Ammon's horn (tissue), 1 donor: Measurements from ENCODE around the gene RACK1.
"Not testable (repeated sequence)": the region's sequence is repeated elsewhere in the genome, so short reads cannot be mapped to it uniquely, and the experiment has no call there.

Source experiments
- DNase-seq: peaks from one replicate; pipeline ENCODE4 v3.0.0-alpha.2; 2016; ENCODE audit warnings: low spot score

The RACK1 gene

GRCh38 chr5:181243564-181244343 is at the start of gene RACK1:
RACK1 (minus strand) TSS chr5:181243906; CDS start chr5:181243800, 106 bp downstream.
- peak; percentile 92 for DNase-seq

- DNase-seq = not testable (repeated sequence)
Observed at GRCh38 chr5:181287331-181287730, 43.6 kb upstream of the RACK1 start.

GRCh38 chr5:181285962-181286705 is 42.4 kb upstream of the RACK1 start:
- not testable (repeated sequence) for DNase-seq

GRCh38 chr5:181283841-181284755 is 40.4 kb upstream of the RACK1 start:
- DNase-seq = not testable (repeated sequence)

- no peak for DNase-seq
Observed at GRCh38 chr5:181283347-181283746, 39.6 kb upstream of the RACK1 start.

GRCh38 chr5:181282874-181283273 is 39.2 kb upstream of the RACK1 start:
- DNase-seq = no peak

GRCh38 chr5:181282415-181282814 is 38.7 kb upstream of the RACK1 start:
- not testable (repeated sequence) for DNase-seq

GRCh38 chr5:181281984-181282316 is 38.2 kb upstream of the RACK1 start:
- no peak for DNase-seq

GRCh38 chr5:181281077-181281983 is 37.6 kb upstream of the RACK1 start:
- DNase-seq = no peak

GRCh38 chr5:181280251-181280762 is 36.6 kb upstream of the RACK1 start:
- no peak for DNase-seq

GRCh38 chr5:181273433-181273744 is 29.7 kb upstream of the RACK1 start:
- DNase-seq = not testable (repeated sequence)

GRCh38 chr5:181271081-181271480 is 27.4 kb upstream of the RACK1 start:
- DNase-seq = no peak

- not testable (repeated sequence) for DNase-seq
Observed at GRCh38 chr5:181267907-181268306, 24.2 kb upstream of the RACK1 start.

- DNase-seq = not testable (repeated sequence)
Observed at GRCh38 chr5:181267291-181267904, 23.7 kb upstream of the RACK1 start.

GRCh38 chr5:181265092-181265671 is 21.5 kb upstream of the RACK1 start:
- no peak for DNase-seq

GRCh38 chr5:181263633-181264032 is 19.9 kb upstream of the RACK1 start:
- DNase-seq = no peak

GRCh38 chr5:181261320-181262049 is 17.8 kb upstream of the RACK1 start:
- peak; percentile 75 for DNase-seq

GRCh38 chr5:181260720-181261319 is 17.1 kb upstream of the RACK1 start, which contains the start of gene TRIM52:
TRIM52 (minus strand) TSS chr5:181261143; CDS start chr5:181260813, 330 bp downstream.
- peak; percentile 96 for DNase-seq
